ENCODE results near the gene TCF12. TPM values are rescaled to one million over a fixed set of nuclear protein-coding genes. Genes with fewer than 3 reads are reported as not detected.

TCF12 gene
- total RNA-seq, 1 experiment from 2014 or later: 76.7 TPM

DNA sequence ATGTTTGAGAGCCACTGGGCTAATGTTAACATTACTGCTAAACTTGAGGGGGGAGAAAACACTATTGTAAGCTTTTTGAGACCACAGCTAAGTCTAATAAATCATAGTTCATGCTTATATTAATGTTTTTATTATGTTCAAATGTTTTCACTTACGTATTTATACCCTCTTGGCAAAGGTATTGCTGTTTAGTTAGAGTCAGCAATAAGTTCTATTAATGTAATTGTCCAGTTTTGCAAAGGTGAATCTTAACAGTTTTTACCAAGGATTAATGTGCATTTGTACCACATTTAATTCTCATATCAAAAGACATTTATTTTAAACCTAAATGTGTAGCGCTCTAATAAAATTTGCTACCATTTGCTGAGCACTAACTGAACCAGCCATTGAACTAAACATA lies 251.2 kb downstream of the TCF12 start:
- Histone ChIP-seq H3K9me3 (ENCODE audit: control insufficient read depth, low read depth, low read length) (no peaks in the 10 kb centered on the region), H2BK5ac (ENCODE audit: insufficient read length, low read length) (no peak overlapping the region), H3K4me1 (ENCODE audit: insufficient read depth, low read length) (no peaks in the 10 kb centered on the region), H3K14ac (ENCODE audit: insufficient read depth, low read length) (no peak overlapping the region), H2BK12ac (ENCODE audit: insufficient read length, low read depth, low read length) (no peak overlapping the region), H2AK5ac (ENCODE audit: insufficient read length, low read length) (no peak overlapping the region), H3K23me2 (ENCODE audit: insufficient read length, low read depth, low read length, poor library complexity, severe bottlenecking) (no peaks in the 10 kb centered on the region), H3K79me2 (ENCODE audit: insufficient read depth, low read length) (no peaks in the 10 kb centered on the region), H3K9ac (ENCODE audit: extremely low read depth, insufficient read length, low read length) (no peak overlapping the region), H3K79me1 (ENCODE audit: insufficient read depth, low read depth, low read length, poor library complexity, severe bottlenecking) (no peaks in the 10 kb centered on the region), H2BK20ac (ENCODE audit: low read depth, low read length, poor library complexity, severe bottlenecking) (no peak overlapping the region), H2BK15ac (ENCODE audit: low read depth, low read length) (no peak overlapping the region), H4K91ac (ENCODE audit: insufficient read length, low read depth, low read length) (no peak overlapping the region), H3K23ac (ENCODE audit: insufficient read length, low read depth, low read length) (no peak overlapping the region), H2BK120ac (ENCODE audit: low read depth, low read length, poor library complexity, severe bottlenecking) (no peak overlapping the region), H2AFZ (ENCODE audit: low read length) (no peak overlapping the region), H4K20me1 (ENCODE audit: control insufficient read depth, insufficient read depth, insufficient read length) (no peaks in the 10 kb centered on the region), H3K4me2 (ENCODE audit: insufficient read depth, insufficient read length, low read length) (no peak overlapping the region), H3K18ac (ENCODE audit: insufficient read length, low read depth, low read length) (no peak overlapping the region), H3K27ac (ENCODE audit: insufficient read length, low read depth, low read length) (no peak overlapping the region), H3K4ac (ENCODE audit: low read depth, low read length) (no peak overlapping the region), H3T11ph (ENCODE audit: low read length) (no peak overlapping the region), H3K27me3 (ENCODE audit: insufficient read depth, low read length) (no peaks in the 10 kb centered on the region), H4K8ac (replicated peaks; ENCODE audit: insufficient read length, low read depth, low read length) (no peak overlapping the region), H4K5ac (ENCODE audit: insufficient read length, low read depth, low read length) (no peak overlapping the region), H3K56ac (ENCODE audit: insufficient read length, low read depth, low read length) (no peak overlapping the region)
- Mint-ChIP-seq H3K36me3 (ENCODE audit: insufficient read depth in 1 of 3, low read depth in 3 of 3) (peaks cover 3 to 17% (median 4%) of the 10 kb centered on the region in 3 experiments; a peak in 4 of 7 replicates), H3K27me3 (ENCODE audit: low read depth) (no peaks in the 10 kb centered on the region), H3K9me3 (no peaks in the 10 kb centered on the region), H3K27ac (no peak overlapping the region), H3K4me1 (no peaks in the 10 kb centered on the region), H3K4me3 (no peak overlapping the region)
- no CpG with 5 or more reads among the region's 2 CpGs for WGBS (ENCODE audit: extremely low coverage, insufficient read length, low lambda C conversion rate)
- no peak for DNase-seq
- TF ChIP-seq, protein P1, sequence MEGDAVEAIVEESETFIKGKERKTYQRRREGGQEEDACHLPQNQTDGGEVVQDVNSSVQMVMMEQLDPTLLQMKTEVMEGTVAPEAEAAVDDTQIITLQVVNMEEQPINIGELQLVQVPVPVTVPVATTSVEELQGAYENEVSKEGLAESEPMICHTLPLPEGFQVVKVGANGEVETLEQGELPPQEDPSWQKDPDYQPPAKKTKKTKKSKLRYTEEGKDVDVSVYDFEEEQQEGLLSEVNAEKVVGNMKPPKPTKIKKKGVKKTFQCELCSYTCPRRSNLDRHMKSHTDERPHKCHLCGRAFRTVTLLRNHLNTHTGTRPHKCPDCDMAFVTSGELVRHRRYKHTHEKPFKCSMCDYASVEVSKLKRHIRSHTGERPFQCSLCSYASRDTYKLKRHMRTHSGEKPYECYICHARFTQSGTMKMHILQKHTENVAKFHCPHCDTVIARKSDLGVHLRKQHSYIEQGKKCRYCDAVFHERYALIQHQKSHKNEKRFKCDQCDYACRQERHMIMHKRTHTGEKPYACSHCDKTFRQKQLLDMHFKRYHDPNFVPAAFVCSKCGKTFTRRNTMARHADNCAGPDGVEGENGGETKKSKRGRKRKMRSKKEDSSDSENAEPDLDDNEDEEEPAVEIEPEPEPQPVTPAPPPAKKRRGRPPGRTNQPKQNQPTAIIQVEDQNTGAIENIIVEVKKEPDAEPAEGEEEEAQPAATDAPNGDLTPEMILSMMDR (conservative IDR thresholded peaks at IDR 0.05): no peak

All from H9 (cell line).